HK-2 (cell line): Measurements from ENCODE around the gene PSAP.

Experiments used
- DNase-seq: peaks from one replicate; pipeline ENCODE4 v3.0.0-alpha.2; 2018; ENCODE audit not compliant: unreplicated experiment

PSAP gene

GRCh38 chr10:71829171-71829570 lies 21.9 kb downstream of the PSAP start:
- DNase-seq: no peak

- DNase-seq: no peak
Measured at GRCh38 chr10:71828702-71829101, 22.3 kb downstream of the PSAP start.

GRCh38 chr10:71827852-71828251 lies 23.2 kb downstream of the PSAP start:
- DNase-seq: no peak

GRCh38 chr10:71825217-71825616 lies 25.8 kb downstream of the PSAP start:
- no peak for DNase-seq

- no peak for DNase-seq
Measured at GRCh38 chr10:71824333-71824732, 26.7 kb downstream of the PSAP start.

- DNase-seq: no peak
Measured at GRCh38 chr10:71823356-71823755, 27.7 kb downstream of the PSAP start.

- DNase-seq: no peak
Measured at GRCh38 chr10:71821909-71822763, 28.9 kb downstream of the PSAP start.

GRCh38 chr10:71820966-71821365 lies 30.1 kb downstream of the PSAP start:
- no peak for DNase-seq

GRCh38 chr10:71819985-71820384 lies 31.1 kb downstream of the PSAP start:
- no peak for DNase-seq

GRCh38 chr10:71819441-71819861 lies 31.6 kb downstream of the PSAP start:
- DNase-seq: no peak

GRCh38 chr10:71818674-71819260 lies 32.3 kb downstream of the PSAP start:
- no peak for DNase-seq

GRCh38 chr10:71817831-71818655 lies 33.0 kb downstream of the PSAP start:
- DNase-seq: no peak

GRCh38 chr10:71816936-71817618 lies 34.0 kb downstream of the PSAP start:
- DNase-seq: no peak

- no peak for DNase-seq
Measured at GRCh38 chr10:71816421-71816851, 34.6 kb downstream of the PSAP start.

- DNase-seq: no peak
Measured at GRCh38 chr10:71815515-71816130, 35.4 kb downstream of the PSAP start.

- DNase-seq: no peak
Measured at GRCh38 chr10:71814922-71815411, 36.1 kb downstream of the PSAP start.

GRCh38 chr10:71812913-71813590 lies 38.0 kb downstream of the PSAP start:
- no peak for DNase-seq

GRCh38 chr10:71812016-71812912 lies 38.8 kb downstream of the PSAP start:
- DNase-seq: peak; percentile 75

- DNase-seq: no peak
Measured at GRCh38 chr10:71811351-71811750, 39.7 kb downstream of the PSAP start.
